ENCODE measurements around the gene SATB1.
A peak's percentile ranks its signal among the peaks of the same experiment; 100 is the strongest.

SATB1 gene

DNA sequence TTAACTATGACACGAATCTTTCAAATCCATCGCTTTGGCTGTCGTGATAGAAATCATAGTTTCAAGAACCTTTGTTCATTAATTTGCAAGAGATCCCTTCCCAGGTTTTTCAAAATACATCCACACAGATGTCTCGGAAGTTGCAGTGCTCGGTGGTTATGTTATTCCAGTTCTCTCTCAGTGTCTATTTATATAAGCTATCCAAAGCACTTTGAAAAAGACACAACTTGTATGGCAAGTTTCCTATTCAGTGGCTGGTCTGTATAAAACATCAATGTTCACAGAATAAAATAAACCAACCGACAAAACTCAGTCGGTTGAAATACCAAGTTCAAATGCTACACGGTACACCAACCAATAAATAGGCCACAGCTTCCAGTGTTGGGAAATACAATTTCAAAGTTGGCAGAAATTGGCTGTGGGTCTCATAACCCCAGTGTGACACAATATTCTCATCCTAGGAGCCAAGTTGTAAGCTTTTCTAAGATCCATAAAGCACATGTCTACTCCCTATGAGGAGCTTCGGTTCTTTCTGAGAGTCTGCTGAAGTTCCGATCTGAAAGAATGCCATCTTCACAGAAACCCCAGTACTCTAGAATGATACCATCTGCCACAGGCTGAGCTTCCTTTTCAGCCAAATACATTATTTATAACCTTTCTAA lies 23.7 kb downstream of the SATB1 start:
- DNase-seq (ENCODE audit: low spot score): no peak

DNA sequence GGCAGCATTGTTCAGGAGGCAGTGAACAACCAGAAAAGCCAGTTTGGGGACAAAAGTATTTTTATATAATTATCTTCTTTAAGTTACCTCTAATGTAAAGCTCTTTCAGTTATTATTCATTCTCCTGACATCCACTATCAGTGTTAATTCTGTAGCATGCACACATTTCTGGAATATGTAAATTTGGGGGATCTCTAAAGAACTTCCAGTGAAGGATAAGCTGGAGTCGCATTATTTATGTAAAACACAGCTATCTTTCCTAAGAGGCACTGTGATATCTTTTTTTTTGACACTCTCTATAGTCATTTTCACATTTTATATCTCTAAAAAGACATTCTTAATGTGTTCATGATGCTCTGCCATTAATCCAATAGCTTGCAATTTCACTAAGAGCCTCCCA lies 26.7 kb downstream of the SATB1 start:
- DNase-seq (ENCODE audit: low spot score): no peak

DNA sequence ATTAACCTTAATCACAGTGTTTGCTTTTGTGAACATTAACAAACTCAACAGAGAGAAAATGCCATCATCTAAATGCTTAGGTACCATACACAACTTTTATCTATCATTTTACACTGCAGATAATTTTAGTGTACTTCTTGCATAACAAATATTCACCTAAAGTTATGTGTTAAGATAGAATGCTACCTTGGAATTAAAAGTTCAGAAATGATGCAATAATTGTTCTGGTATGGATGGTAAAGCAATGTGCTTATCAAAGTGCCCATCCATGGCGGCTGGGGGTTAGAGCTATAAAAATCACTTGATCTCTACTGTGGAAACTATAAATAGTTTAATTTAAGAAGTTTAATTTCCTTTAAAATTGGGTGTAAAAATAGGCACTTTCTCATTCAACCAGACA lies 28.7 kb downstream of the SATB1 start:
- no peak for DNase-seq (ENCODE audit: low spot score)

DNA sequence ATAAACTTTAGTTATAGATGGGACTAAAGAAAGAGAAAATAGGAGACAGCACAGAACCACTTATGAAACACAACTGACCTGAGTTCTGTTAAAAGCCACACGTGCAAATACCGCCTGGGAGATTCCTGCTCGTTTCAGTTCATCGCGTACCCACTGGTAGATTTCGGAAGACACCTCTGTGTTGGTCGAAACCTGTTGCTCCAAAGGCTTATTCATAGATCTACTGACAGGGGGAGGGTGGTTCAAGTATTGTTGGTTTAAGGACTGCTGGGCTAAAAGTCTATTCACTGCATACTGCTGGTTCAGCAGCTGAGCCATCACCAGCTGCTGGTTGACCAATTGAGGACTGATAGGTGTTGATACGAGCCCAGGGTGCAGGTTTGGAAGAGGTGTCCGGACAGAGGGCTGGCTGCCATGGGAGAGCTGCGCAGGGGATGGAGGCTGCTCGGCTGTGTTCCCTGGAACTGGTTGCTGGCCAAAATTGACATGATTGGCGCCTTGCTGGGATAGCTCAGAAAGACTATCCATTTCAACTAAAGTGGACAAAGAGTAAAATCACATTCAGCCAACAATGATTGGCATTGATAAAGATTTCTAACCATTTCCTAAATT lies 30.6 kb downstream of the SATB1 start:
- DNase-seq (ENCODE audit: low spot score): no peak

DNA sequence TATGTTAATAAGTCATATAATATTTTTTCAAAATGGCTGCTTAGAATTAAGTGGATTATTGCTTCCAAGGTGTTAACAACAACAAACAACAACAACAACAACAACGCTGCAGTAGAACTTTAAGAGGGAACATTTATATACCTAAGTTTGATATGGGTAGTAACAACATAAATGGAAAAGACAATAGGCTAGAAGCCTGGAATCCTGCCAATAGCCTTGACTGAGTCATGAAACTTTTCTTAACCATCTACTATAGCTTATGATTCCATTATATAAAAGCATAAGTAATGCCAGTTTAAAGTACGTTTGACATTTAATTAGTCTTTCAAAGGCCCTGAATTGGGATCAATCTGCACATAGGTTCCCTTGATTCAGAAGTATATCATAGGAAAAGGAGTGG lies 31.2 kb downstream of the SATB1 start:
- no peak for DNase-seq (ENCODE audit: low spot score)

DNA sequence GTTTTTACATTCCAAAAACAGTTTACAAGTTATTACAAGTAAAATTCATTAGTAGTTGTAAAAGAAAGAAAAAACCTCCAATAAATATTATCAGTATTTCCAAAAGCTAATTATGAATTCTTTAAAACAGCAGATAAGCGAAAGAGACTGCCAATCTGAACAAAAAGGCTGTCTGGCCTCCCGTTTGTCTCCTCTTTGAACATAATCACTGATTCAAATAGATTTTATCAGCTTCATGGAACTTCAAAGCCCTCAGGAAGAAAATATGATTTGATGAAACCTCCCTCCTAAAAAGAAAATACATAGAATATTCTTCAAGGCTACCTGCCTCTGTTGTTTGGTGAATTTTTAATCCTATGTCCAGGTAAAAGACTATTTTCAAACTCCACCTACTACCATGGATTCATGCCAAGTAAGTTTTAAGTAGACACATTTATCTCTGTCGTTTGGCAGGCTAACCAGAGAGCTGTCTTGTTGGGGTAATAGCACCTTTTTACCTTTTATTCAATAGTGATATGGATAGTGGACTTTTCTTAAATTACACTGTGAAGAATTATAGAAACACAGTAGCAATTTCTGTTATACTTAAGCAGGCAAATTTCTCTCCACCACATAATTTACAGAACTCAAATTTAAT lies 35.0 kb downstream of the SATB1 start:
- no peak for DNase-seq (ENCODE audit: low spot score)

DNA sequence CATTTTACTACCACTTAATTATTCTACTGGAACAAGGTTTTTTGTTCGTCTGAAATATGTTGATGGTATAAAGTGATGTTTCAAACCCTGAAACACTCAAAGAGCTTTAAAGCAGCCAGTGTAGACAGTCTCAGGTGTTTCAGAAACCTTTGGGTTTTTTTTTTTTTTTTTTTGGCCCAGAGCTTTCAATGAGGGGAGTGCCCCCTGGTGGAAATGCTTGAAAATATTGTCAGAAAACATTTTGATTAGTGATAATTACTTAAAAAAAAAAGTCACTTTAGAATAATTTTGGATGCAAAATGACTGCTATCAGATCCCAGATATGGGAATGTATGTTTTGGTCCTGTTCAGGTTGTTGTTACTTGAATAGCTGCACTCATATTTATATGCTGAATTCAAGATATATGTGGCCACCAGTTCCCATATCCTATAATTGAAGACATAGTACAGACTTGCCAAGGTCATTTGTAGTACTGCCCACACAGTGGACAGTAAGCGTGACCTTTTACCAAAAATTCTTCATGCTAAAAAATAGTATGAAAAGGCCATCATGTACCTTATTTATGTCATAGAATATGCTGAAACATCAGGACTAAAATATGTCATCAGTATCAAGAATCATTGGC lies 35.9 kb downstream of the SATB1 start:
- peak; percentile 0 for DNase-seq (ENCODE audit: low spot score)

DNA sequence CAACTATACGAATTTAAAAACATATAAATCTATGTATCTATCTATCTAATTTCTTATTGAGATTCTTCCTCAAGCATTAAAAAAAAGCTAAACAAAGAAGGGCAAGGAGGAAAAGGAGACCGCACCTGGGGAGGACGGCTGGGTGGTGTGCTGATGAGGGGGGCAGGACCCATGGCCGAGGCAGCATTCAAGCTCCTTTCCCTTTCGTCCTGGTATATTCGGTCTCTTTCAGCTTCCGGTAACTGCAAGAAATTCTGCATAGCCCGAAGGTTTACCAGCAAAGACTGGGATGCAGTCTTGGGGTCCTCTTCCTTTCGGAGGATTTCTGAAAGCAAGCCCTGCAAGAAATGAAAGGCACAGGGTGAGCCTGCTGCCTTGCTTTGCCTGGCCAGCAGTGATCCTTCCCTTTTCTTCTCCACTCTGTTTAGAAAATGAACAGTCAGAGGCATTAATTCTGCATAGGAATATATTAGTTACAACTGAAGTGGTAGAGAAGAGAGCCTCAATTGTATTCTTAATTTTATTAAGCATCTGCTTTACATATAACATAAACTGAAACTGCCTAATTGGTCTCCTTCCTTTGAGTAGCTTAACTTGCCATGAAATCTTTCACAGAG lies 38.8 kb downstream of the SATB1 start:
- no peak for DNase-seq (ENCODE audit: low spot score)

DNA sequence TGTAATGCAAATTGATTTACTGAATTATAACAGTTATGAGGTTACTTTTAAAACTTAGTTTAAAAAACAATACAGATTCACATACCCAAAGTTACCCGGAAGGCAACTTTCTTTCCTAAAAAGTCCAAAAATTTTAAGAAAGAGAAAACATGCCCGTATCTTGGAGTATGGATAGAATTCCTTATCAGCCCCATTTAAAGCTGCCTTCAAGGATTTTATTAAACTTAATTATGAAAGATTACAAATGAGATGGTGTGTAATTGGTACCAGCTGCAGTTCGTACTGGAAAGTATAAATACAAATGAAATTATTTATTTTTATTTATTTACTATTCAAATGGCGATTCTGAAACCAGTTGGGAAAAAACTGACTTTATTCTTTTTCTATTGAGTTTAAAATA lies 39.4 kb downstream of the SATB1 start:
- DNase-seq (ENCODE audit: low spot score): no peak

DNA sequence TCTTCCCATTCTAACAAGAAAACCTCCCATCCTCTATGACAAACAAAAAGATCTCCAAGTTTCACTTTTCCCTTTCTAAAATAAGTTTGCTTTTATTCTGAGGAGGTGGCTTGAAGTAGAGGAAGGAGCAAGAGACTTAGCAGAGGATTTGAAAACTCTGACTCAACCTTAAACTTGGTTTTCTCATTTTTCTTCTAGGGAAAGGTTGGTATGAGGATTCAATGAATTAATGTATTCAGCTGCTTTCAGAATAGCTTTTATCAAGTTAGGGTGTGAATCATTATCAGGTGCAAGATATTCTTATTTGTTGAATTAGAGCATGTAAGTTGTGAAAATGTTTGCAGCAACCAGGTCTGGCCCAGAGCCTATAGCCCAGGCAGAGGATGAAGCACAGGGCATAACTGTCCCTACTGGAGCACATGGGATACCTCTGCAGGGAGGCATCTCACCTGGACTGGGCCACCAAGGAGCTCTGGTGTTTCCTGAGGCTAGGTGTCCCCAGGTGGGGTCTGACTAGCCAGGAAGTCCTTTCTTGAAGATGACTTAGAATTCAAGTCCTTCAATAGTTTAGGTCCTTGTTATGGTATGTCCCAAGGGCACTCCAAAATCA lies 42.3 kb downstream of the SATB1 start:
- no peak for DNase-seq (ENCODE audit: low spot score)

DNA sequence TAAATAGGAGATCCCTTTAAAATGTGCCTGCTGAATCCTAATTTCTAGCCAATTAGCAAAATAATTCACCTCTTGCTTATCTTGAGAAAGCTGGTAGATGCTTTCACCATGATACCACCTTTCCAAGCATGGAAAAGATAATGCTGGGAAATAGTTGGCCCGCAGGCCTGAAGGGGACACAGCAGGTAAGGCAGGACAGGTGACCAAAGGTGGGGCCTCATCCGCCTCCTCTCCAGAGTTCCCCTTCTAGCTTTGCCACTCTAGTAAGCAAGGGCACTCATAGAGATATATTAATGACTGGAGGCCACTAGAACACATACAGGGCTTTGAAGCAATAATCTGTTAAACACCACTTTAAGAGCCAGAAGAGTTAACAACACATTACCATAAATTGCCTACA lies 45.5 kb downstream of the SATB1 start:
- no peak for DNase-seq (ENCODE audit: low spot score)

DNA sequence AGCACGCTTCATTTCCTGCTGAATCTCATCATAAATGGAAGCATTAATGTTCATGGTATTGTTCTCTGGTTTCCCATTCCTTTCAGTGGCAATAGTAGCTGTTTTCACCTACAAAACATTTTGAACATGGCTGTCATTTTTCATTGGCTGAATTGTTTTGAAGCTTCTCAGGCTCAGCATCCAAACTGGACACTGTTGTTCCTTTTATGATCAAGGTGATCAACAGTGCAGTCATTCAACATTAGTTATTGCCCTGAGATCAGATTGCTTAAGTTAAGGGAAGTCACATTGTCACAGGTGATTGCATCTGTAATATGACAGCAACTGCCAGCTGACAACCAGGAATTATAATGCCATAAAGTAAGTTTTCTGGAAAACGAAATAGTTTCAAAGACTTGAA lies 46.9 kb downstream of the SATB1 start:
- no peak for DNase-seq (ENCODE audit: low spot score)

DNA sequence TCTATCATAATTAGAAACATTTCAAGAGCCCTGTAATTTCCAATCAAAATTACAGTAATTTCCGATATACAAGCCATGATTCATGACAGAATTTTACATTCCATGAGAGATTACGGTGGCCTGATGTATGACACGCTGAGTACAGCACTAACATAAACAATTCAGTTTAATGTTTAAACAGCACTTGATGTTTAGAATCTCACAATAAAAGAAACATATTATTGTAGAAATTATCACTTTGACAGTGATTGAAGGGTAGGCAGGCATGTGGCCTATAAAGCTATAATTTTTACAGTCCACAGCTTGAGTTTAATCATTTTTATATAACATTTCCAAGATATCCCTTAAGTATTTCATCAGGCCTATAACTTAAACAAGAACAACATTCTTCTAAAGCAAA lies 48.5 kb downstream of the SATB1 start:
- DNase-seq (ENCODE audit: low spot score): no peak

DNA sequence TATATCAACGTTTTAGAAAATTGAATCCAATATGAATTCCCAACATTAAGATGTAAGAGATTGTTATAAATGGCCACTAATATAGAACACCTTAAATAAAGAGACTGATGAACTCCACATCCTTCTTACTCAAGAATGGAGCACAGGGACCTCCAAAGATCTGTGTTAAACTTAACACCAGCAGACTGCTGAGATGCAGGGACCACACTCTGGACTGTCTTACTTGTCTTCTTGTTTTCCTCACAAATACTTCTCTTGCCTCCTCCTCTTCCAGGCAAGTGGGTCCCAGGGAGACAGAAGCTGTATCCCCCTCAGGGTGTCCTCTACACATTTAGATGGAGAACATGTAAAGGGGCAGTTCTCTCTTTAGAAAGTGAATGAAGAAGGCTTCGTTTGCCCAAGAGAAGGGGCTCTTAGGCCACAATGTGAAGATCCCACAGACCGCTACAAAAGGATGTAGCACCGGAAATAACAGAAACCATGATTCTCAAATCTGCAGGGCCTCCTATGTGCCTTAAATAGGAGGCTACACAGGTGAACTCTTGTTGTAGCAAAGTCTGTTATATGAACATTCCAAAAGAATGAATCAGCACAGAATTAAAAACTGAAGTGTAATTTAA lies 52.2 kb downstream of the SATB1 start:
- no peak for DNase-seq (ENCODE audit: low spot score)

DNA sequence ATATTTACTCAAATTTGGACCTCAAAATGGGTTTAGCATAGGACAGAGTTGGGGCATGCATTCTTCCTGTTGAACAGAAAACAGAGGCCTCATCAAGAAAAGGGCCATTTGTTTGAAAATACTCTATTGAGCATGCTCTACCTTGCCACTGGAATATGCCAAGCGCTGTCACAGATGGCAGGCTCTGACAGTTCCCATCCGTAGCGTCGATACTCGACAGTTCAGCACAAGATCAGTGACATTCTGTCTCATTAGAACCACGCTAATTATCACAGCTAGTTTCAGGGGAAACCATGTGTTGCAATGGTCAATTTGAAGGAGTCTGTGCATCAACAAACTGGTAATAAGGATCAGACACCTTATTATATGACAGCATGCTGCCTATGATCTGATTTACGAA lies 54.5 kb downstream of the SATB1 start:
- DNase-seq (ENCODE audit: low spot score): no peak

DNA sequence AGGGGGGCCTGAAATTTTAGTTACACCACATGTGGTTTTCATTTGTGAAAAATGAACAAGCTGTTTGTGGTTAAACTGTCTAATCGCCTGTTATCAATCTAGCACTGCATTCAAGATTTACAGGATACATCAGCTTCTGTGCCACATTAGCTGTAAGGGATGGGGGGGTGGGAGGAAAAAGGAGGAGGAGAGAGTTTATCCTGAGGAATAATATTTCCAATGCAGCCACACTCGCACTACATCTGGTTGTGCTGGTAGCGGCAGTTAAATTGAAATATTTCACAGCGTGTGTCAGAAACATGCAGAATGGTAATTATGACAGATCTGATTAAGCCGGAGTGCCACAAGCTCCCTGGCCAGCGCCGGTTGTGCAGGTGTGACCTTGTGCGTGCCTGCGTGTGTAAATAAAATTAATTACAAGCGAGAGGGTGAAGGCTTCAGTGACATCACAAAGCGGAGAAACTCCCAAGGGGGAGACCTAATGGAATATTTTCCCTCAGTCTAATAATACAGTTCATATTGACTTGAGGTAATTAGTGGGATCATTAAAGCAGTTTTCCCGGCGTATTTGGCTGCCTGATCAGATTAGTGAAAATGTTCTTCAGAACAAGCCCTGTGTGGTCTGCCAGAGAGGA lies 55.5 kb downstream of the SATB1 start:
- no peak for DNase-seq (ENCODE audit: low spot score)

DNA sequence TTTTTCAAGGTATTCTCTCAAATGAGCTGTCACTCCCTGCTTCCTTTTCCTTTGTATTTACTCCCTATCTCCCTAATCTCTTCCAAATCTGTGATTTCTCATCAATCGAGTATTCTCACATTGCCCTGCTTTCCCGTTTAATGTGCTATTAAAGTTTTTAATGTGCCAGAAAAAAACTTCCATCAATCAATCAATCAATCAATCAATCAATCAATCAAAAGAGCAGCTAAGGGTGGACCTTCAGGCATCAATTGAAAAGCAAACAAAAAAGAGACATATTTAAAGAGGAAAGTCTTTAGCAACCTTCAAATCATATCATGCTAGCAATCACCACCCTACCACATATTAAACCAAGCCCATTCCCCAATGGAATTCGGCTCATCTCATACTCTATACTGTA lies 58.9 kb downstream of the SATB1 start:
- DNase-seq (ENCODE audit: low spot score): no peak

DNA sequence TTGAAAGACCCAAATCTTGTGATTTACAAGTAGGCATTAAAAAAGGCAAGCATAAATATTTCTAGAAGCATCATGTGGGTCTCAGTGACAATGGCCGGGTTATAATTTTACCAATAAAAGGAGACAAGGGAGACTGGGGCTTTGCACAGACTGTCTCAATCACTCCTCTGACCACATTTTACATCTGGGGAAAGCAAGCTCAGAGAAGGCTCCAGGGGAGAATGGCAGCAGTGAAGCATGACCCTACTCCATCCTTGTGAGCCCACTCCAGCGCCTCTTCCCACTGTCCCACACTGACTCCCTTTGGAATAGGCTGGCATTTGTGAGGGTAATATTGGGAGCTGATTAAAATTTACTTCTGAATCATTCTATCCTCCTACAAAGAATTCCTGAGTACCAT lies 61.8 kb downstream of the SATB1 start:
- DNase-seq (ENCODE audit: low spot score): no peak

DNA sequence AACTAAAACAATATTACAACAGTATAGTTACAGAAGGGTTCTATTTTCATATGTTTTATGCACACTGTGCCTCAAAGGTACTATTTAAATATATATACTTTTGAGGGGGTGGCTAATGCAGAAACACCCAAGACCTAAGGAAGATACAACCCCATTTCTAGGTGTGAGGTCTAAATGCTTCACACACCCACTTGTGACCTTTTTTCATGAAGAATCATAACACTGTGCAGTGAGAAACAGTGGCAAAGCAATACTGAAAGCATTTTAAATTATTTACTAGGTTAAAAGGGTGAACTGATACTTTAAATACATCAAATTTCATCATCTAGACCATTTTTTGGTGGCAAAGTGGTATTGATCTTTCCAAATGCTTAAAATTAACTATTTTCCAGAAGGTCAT lies 67.4 kb downstream of the SATB1 start:
- DNase-seq (ENCODE audit: low spot score): no peak

DNA sequence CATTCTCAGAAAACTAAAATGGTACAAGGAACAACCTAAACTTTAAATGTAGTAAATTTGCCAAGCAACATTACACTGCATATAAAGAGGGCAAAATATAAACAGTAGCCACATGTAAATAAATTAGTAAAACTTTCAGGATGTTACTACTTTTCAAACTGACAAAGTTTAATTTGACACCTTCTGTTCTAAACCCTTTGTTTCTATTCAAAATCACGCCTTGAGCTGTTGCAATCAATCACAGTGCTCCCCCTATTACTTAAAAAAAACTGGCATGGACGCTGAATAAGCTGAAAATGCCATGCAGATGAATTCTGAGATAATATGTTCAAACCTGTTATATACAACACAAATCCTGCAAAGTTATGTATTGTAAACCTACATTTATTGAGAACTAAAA lies 69.3 kb downstream of the SATB1 start:
- no peak for DNase-seq (ENCODE audit: low spot score)

DNA sequence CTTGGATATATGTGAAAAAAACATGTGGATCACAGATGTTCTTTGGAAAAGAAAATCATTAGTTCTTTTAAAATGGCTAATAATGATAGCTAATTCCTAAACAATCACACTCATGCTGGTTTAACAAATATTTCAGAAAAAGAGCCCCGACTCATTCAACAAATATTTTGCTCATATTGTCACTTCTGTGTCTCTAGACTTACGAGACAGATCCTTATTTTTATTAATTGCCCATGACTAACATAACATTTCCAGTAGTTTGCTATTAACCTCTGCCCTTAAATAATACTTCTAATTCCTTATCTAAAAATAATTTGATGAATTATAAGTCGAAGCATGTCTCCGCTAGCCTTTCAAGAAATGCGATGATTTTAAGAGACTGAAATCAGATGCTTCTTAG lies 70.4 kb downstream of the SATB1 start:
- DNase-seq (ENCODE audit: low spot score): no peak
